ENCODE data around the gene RELT.

RELT gene

DNA sequence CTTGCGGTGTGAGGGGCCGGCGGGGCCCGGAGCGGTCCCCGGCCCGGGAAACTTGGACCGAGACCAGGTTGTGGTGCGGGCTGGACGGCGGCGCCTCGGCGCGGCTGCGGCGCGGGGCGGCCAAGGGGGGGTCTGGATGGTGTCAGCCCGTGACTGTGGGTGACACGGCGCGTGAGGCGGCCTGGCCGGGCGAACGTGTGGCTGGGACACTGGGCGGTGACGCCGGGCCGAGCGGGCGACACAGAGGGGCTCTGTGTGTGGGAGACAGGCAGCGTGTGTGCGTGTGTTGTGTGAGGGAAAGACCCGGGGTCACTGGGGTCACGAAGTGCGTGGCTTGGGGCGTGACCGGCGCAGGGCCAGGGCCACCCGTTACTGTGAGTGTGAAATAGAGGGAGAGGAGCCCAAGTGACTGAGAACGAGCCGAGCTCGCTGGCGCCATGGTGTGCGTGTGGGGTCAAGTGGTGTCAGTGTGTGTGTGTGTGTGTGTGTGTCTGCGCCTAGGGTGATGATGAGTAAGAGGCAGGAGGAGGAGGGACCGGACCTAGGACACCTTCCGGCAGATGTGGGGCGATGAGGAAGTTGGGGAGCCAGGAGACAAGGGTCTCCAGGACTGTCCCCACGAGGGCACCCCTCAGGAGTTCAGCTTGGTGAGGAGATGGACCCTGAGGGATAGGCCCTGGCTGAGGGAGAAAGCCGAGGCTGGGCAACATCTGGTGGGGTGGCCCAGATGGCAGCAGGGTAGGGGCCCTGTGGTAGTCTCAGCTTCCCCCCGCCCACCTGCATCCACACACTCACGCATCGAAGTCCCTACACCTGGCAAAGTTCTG is 817 bp downstream of the RELT start:
- DNase-seq: no peak

DNA sequence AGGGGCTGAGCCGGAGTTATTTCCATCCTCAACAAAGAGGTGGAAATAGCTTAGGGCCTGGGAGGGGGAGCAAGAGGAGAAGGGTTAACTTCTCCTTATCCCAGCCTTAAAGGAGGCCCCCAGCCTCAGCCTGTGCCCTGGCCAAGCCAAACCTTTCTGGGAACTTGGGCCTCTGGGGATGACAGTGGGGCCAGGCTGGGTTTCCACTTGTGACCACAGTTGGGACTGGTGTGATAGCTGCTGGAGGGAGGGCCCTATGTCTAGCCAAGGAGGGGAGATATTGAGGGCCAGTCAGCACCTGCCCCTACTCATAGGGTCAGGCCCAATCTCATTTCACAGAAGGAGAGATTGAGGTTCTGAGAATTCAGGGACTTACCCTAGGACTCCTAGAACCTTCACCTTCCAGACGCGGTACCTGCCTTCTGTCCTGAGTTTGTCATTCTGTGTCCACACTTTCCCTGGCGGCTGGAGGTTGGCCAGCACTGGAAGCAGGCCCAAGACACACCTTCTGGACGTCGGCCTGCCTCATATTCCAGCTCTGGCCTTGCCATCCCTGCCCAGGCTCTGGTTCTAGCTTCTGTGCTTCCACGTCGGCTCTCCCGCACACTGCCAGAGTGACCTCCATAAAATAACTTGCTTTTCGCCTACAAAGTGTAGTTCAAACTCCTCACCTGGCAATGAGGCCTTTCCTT is 3.1 kb downstream of the RELT start:
- DNase-seq: no peak

DNA sequence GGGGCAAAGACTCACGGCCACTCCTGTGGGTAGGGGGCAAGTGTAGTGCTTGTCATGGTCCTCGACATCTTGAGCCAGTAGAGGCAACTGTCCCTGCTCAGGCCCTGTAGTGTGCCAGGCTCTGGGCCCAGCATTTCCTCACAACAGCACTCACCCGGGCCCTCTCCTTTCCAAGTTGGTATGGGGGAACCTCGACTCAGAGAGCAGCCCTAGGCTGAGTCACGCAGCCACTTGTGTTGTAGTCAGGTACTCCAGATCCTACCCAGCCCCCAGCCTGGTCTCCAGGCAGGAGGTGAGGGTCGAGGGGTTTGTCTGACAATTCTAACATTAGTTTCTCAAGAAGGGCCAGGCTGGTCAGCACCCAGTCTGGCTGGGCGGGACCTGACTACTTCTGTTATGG is 4.1 kb downstream of the RELT start:
- DNase-seq: no peak

DNA sequence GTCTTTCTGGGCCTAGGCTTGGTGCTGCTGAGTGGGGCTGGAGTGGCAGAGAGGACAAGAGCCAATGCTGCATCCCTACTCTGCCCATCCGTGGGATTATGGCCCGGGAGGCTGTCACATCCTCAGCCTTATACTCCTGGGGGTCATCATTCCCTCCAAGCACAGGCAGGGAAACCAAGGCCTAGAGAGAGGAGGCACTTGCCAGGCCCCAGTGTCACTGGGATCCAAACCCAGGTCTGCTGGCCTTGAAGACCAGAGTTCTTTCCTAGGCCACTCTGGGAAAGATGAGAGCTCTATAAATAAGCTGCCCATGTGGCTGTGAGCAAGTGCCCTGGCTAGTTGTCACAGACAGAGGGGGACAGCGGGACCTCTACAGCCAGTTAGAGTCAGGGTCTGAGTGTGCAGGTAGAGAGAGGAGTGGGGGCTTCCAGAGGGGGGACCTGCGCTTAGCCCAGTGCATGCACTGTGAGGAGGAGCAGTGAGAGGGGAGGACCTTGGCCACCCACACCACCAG is 4.8 kb downstream of the RELT start:
- DNase-seq: no peak

DNA sequence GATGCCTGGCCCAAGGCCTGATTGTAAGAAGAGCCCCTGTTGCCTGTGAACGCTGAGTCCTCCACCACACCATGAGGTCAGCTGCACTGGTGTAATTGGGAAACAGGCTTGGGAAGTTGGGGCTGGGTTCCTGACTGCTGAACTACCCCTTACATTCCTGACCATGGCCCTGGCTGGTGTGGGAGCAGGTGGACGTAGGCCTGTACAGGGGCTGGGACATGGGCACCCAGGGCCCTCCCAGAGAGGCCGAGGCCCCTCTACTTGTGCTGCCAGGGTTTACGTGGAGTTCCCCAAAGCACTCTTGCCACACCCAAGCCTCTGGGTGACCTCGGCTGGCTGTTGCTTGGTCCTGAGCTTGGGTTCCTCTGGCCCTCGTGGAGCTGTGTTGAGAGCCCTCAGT is 5.4 kb downstream of the RELT start:
- no peak for DNase-seq

DNA sequence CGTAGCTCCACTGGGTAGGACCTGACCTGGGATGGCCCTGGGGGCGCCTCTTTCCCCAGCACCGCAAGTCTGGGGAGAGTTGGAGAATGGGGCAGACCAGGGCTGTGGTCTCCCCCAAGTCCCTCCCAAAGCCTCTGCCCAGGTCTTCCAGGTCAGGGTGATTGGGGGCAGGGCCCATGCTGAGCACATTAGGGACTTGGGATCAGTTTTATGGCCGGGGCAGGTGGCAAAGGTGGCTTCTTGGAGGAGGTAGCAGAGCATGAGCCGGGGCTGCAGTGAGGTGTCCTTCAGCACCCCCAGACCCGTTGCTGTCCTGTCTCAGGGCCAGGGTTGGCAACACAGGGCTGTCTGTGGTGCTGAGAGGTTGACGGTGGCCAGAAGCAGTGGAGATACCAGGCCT is 6.0 kb downstream of the RELT start:
- no peak for DNase-seq

DNA sequence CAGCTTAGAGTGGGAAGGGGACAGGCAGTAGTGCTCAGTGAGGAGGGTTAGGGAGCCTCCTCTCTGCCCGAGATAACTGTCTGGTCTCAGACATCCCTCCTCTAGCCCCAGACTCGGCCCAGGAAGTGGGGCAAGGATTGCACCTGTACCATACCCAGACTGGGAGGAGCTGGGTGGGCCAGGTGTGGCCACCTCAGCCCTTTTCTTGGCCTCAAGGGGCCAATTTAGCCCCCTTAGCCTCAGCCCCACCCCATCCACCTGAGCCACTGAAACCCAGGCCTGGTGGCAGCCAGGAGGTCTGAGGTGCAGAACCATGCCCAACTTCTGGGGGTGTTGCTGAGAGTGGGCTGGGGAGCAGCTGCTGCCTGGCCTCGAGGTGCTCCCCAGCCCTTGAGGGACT is 6.5 kb downstream of the RELT start:
- no peak for DNase-seq

DNA sequence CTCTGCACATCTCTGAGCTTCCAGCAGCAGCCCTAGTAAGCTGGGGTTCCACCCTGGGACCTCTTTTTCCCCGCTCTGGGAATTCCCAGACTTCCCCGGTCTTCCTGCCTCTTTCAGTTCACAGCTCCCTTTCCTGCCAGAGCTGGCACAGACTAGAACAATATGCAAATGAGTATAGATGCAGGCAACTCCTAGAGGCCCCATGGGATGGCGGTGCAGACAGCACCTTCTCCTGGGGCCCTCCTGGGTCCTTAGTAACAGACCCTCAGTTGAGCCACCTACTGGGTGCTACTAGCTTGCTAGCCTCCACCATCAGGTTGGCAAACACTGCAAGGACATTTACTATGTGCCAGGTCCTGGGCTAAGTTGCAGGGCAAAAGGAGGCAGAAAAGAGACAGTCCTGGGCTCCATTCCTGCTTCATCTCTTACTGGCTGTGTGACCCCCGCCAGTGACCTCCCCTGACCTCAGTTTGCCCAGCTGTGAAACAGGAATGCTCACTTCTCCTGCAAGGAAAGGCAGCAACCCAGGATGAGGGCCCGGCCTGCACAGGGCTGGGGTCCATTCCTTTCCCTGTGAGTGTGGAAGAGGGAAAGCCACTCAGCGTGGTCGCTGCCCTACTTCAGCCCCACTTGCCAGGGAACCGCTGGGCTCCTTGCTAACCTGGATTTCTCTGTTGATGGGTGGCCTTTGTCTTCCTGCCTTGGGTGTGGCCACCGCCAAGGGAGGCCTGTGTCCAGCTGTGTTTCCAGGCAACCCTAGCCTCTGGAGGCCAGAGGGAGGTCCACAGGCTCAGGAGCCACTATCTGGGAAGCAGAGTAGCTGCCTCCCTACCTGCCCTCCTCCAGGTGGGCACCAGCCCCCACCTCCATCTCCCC is 7.3 kb downstream of the RELT start:
- no peak for DNase-seq

DNA sequence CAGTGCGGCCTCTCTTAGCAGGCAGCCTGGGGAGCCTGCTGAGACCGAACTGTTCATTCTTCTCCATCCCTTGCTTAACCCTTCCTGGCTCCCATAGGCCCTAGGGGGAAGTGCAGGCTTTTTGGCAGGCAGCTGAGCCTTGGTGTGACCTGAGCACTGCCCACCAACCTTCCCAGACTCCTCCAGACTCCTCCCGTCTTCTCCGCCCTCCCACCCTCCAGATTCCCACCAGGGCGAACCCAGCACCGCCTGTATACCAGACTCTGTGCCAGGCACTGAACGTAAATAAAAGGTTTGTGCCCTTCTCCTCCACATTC is 7.9 kb downstream of the RELT start:
- no peak for DNase-seq

DNA sequence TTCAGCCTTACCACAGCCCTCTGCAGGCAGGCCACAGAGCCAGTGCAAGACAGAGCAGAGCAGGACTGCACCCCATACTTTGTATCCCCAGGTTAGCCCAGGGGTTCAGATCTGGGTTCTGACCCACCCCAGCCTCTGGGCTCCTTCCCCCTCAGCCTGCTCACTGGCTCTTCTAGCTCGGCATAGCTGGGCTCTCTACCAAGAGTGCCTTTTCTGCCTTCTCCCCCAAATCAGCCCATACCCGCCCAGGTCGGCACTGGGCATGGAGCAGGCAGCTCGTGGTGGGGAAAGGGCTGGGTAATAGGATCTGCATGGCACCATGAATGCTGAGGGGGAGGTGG is 8.3 kb downstream of the RELT start:
- no peak for DNase-seq

DNA sequence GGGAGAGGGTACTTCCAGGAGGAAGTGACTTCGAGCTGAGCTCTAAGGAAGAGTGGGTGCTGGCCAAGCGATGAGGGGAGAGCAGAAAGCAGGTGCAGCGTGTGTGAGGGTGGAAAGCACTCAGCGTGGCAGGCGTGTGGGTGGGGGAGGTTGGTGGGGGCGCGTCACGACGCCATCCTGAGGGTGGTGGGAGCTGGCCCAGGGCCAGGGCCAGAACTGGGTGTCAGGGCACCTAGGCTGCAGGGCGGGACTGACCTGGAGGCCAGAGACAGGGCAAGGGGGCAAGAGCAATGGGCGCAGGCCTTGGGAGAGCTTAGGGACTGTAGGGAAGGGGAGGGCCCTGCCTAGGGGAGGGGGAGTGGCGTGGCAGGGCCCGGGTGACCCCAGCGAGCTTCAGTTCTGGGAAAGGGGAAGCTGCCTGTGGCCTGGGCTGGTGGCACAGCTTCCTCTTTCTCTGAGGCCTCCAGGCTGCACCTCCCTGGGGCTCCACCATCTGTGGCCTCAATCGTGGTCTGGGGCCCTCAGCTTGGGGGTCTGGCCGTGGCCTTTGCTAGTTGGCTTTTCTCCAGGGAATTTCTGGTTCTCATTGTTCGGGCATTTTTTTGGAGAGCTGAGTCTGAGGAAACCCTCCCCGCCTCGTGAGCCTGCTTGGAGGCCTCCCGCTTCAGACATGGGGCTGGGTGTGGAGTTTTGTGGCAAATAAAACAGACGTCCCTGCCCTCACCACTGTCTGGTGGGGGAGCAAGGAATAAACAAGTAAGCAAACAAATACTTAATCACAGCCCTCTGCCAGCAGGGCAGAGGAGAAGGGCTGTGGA is 8.9 kb downstream of the RELT start:
- DNase-seq: no peak

DNA sequence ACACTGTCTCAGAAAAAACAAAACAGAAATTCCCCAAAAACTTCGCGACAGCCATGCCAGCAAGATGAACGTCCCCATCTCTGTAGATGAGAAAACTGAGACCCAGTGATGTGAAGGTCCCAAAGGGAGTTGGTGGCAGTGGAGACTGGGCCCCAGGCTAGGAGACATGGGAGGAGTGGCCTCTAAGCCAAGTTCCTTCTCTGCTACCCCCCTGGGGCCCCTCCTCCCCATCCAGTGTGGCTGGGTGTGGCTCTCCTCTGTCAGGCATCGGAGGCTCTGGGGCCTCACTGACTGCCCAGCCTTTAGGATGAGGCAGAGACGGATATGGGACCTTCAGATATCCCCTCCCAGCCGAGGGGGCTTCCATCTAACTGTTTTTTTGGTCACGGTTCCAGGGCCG is 9.8 kb downstream of the RELT start:
- no peak for DNase-seq

DNA sequence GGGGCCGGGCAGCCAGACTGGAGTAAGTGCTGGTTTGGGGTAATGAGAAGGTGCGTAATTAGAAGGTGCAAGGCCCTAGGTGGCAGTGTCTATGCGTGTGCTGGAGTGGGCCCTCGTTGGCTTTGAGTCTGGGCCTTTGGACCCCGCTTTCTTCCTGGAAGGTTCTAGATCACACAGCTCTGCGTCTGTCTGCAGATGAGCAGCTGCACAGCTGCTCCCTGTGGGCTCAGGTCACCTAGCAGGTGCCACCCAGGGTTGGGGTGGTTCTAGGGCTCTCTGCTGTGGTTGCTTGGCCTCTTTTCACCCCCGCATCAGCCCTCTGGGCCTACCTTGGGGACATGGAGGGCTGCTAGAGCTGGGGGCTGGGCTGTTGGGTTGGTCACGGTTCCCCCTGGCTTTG is 10.3 kb downstream of the RELT start:
- DNase-seq: no peak

DNA sequence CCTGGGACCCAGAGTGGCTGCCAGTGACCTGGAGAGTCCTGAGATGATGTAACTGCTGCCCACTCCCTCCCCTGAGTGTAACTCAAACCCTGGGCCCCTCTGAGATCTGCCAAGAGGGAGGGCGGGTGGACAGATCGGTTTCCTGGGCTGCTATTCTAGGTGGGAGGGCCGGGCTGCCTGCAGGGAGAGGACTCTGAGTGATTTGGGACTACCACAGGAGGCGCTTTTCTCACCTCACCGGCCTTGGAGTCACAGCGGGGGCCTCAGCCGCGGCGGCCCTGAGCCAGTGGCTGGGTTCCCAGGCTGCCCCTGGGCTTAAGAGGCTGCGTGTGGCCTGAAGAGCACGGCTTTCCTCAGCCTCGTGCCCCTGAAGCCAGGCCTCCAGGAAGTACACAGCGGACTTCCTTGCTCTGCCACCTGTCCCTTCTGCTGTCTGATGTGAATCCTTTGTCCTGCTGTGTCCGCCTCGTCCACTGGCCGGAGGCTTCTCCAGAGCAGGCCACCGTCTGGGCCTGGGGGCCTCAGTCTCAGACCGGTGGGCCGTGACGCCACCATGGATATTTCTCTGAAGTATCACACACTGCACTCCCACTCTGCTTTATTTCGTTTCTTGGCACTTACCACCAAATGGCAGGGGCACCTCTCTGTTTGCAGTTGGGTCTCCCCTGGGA is 11.5 kb downstream of the RELT start:
- DNase-seq: no peak

DNA sequence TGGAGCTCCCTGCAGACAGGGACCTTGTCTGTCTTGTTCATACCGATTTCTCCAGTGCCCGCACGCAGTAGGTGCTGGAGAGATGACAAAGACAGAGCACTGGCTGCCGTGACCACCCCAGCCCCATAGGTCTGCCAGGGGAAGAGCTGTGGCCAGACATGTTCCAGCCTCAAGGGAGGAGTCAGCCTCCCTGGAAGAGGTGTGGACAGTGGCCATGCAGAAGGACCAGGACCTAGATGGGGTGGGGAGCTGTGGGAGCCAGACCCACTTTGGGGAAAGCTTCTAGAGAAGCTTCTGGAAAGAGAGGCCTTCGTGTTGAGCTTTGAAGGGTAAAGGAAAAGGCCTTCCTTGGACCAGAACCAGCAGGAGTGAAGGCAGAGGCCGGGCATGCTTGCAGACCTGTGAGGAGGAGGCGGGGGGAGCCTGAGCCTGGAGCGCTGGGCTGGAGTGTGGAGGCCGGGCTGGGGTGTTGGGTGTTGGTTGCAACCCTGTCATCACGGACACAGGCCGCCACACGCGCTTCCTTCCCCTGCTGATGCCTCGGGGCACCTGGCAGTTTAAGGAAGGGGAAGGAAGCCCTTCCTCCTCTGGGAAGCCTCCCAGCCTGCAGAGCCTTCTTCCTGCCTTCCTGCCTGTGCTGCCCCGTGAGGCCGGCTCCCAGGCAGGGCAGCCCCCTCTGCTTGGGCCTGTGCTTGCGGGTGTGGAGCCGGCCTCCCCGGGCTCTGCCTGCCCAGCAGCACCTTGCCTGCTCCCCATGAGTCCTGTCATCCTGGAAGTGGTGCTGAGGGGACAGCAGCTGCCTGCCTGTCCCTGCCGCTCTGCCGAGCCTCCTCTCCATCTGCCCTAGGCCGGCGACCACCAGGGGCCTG is 12.3 kb downstream of the RELT start:
- DNase-seq: no peak

DNA sequence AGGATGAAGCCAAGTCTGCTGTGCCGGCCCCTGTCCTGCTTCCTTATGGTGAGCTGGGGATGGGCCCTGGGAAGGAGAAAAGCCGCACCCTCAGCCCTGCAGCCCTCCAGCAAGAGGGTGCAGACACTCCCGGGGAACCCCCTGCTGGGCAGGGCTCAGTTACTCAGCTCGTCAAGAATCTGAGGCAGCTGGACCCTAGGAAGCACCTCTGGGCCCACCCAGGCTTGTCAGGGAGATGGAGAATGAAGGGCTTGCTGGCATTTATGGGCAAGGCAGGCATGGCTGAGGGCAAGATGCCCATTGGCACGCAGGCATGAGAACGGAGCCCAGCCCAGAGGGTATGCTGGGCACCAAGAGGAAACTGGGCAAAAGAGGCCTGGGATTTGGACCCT is 12.9 kb downstream of the RELT start:
- no peak for DNase-seq

DNA sequence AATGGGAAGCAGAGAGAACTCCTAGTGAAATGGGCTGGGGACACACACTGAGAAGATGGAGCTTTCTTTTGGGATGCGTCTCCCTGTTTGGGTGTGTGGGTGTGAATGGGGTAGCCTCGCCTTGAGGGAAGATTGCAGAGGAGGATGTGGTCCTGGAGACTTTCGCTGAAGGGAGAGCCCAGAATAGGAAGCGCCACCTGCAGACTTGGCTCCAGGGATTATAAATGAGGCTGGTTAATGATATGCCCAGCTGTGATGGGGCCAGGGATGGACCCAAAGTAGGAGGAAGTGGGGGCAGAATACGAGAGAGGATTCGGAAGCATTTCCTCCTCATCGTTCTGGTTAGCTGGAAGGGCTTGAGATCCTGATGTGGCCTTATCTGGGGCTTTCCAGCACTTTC is 13.7 kb downstream of the RELT start:
- DNase-seq: no peak

DNA sequence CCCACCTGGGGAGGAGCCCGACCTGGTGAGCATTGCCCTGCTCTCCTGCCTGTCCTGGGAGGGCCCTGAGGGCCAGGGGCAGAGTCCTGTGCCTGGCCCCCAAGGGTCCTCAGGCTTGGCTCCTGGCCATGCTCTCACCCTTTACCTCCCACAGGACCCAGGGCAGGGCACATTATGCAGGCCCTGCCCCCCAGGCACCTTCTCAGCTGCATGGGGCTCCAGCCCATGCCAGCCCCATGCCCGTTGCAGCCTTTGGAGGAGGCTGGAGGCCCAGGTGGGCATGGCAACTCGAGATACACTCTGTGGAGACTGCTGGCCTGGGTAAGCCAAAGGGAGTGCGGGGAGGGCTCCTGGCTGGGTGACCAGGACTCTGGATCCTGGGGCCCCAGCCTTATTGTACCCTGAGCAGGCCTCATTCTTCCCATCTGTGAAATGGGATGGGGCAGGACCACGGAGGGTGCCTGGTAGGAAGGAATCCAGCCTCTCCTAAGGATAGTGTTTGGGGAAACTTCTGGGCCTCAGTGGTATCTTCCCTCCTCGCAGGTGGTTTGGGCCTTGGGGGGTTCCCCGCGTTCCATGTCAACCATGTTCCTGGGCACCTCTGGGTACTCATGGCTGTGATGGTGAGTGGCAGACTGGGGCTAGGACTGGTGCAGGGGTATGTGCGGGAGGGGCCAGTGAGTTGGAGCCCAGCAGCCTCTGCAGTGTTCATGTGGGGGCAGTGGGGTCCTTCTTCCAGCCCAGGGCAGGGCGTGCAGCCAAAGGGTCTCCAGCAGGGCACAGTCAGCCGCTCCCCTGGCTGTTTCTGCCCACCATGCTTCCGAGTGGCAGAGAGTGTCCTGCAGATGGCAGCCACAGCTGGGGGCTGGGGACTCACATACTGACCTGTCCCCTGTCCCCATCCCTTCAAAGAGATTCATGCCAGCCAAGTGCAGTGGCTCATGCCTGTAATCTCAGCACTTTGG is 14.7 kb downstream of the RELT start:
- no peak for DNase-seq

DNA sequence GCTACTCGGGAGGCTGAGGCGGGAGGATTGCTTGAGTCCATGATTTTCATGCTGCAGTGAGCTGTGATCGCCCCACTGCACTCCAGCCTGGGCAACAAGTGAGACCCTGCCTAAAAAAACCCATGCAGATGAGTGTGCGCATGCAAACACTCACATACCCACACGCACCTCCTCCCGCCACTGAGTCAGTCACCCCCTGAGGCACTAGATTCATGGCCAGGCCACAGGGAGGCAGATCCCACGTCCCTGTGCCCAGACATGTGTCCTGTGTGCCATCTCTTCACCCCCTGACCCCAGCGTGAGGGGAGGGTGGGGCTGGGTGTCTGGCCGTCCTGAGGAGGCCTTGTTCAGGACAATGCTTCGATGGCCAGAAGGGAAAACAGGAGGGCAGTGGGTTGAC is 15.5 kb downstream of the RELT start:
- no peak for DNase-seq
